HG03520 (cell line): ENCODE results near the gene ZMIZ1.

Experiments
- ATAC-seq: cut with Tn5 transposase; IDR thresholded peaks from one replicate; pipeline ENCODE4 v1.9.1; 2021; ENCODE audit warnings: mild to moderate bottlenecking, moderate library complexity; ENCODE audit not compliant: unreplicated experiment

ZMIZ1 gene

GRCh38 chr10:79299397-79300241 is 230.9 kb downstream of the ZMIZ1 start:
- no peak for ATAC-seq

- ATAC-seq, result no peak
Measured at GRCh38 chr10:79300711-79301110, 231.9 kb downstream of the ZMIZ1 start.

- ATAC-seq, result no peak
Measured at GRCh38 chr10:79301754-79302530, 233.2 kb downstream of the ZMIZ1 start.

- ATAC-seq, result no peak
Measured at GRCh38 chr10:79303631-79304478, 235.1 kb downstream of the ZMIZ1 start.

- no peak for ATAC-seq
Measured at GRCh38 chr10:79304479-79305087, 235.8 kb downstream of the ZMIZ1 start.

GRCh38 chr10:79305515-79305914 is 236.7 kb downstream of the ZMIZ1 start:
- ATAC-seq, result no peak

- ATAC-seq, result no peak
Measured at GRCh38 chr10:79305988-79306387, 237.2 kb downstream of the ZMIZ1 start.

GRCh38 chr10:79306644-79307220 is 238.0 kb downstream of the ZMIZ1 start:
- no peak for ATAC-seq

- ATAC-seq, result no peak
Measured at GRCh38 chr10:79308016-79308415, 239.2 kb downstream of the ZMIZ1 start.

- no peak for ATAC-seq
Measured at GRCh38 chr10:79308969-79309665, 240.4 kb downstream of the ZMIZ1 start.

GRCh38 chr10:79310200-79310865 is 241.6 kb downstream of the ZMIZ1 start:
- ATAC-seq, result no peak

- no peak for ATAC-seq
Measured at GRCh38 chr10:79310911-79311573, 242.3 kb downstream of the ZMIZ1 start.

GRCh38 chr10:79311581-79312407 is 243.0 kb downstream of the ZMIZ1 start:
- no peak for ATAC-seq

GRCh38 chr10:79312601-79313187 is 243.9 kb downstream of the ZMIZ1 start:
- no peak for ATAC-seq

- no peak for ATAC-seq
Measured at GRCh38 chr10:79313320-79313719, 244.6 kb downstream of the ZMIZ1 start.

- ATAC-seq, result no peak
Measured at GRCh38 chr10:79313911-79314439, 245.2 kb downstream of the ZMIZ1 start.
